Measurements from ENCODE around the gene ITM2C.

- TF ChIP-seq POLR2AphosphoS5 (IDR thresholded peaks at IDR 0.05; ENCODE audit: low read depth), result peak; percentile 93
- TF ChIP-seq CTCF (IDR thresholded peaks at IDR 0.05; ENCODE audit: insufficient read depth, low read length), result no peak
- 0 out of 2 replicates have a peak, but pooled peaks have one; percentile 0 for TF ChIP-seq SPI1 (IDR thresholded peaks at IDR 0.05; ENCODE audit: borderline replicate concordance, low read depth)
- TF ChIP-seq GABPA (IDR thresholded peaks at IDR 0.05; ENCODE audit: low read depth), result no peak
Measured at GRCh38 chr2:230866756-230867523, 2.2 kb downstream of the ITM2C start.
